ENCODE data around the gene CA10. TPM values are rescaled to one million over a fixed set of nuclear protein-coding genes. Genes with fewer than 3 reads are reported as not detected.

The CA10 gene
- total RNA-seq, 2 donors from 2014 or later = not detected

GRCh38 chr17:51845776-51846175 is 312.7 kb downstream of the CA10 start:
- DNase-seq (ENCODE audit: low spot score) = no peak
- no peaks in the 10 kb centered on the region for H3K9me3 ChIP-seq
- H3K27ac ChIP-seq = no peak overlapping the region
- H3K4me1 ChIP-seq = no peaks in the 10 kb centered on the region
- no peaks in the 10 kb centered on the region for H3K36me3 ChIP-seq
- no peak for TF ChIP-seq CTCF (IDR thresholded peaks at IDR 0.05)
- H3K27me3 ChIP-seq = no peaks in the 10 kb centered on the region
- no peak overlapping the region for H3K4me3 ChIP-seq

- H3K36me3 ChIP-seq = no peaks in the 10 kb centered on the region
- no peak for TF ChIP-seq CTCF (IDR thresholded peaks at IDR 0.05)
- no peaks in the 10 kb centered on the region for H3K27me3 ChIP-seq
- H3K9me3 ChIP-seq = no peaks in the 10 kb centered on the region
- no peak for DNase-seq (ENCODE audit: low spot score)
- H3K4me1 ChIP-seq = no peaks in the 10 kb centered on the region
- no peak overlapping the region for H3K4me3 ChIP-seq
- no peak overlapping the region for H3K27ac ChIP-seq
Measured at GRCh38 chr17:51842763-51843162, 315.8 kb downstream of the CA10 start.

DNA sequence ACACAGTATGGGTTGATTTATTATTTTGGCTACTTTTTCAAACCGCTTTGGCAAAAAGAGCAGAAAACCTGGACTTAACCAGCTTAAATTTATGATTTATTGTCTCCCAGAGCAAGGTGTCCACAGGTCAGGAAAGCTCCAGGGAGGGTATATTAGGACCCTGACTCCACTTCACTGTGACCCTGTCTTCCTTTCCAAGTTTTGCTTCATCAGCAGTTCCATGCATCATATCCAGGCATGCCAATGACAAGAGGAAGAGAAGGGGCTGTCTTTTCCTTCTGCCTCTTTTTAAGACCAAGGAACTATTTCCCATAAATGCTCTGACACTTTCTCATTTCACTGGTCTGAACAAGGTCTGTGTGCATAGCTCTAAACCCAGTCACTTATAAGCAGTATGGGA is 316.8 kb downstream of the CA10 start:
- DNase-seq (ENCODE audit: low spot score) = no peak
- no peaks in the 10 kb centered on the region for H3K27me3 ChIP-seq
- no peak for TF ChIP-seq CTCF (IDR thresholded peaks at IDR 0.05)

DNA sequence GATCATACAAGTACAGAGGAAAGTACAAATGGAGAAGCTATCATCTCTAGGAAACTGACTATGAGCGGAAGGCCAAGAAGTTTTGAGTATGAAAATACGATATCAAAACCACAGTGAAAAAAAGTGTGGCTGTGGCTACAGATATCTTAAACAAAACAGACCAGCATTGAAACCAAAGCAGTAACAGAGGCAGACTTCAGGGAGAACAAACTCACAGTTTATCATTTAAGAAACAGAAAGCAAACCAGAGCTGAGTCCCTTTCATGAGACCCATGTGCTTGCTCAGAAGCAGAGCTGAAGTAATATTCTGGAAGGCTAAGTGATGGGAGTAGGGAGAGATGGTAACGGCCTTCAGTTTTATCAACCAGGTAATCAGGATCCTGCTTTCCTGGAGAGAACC is 317.8 kb downstream of the CA10 start:
- Histone ChIP-seq H3K9me3 (no peaks in the 10 kb centered on the region), H3K36me3 (no peaks in the 10 kb centered on the region), H3K27me3 (no peaks in the 10 kb centered on the region), H3K4me3 (no peak overlapping the region), H3K27ac (no peak overlapping the region), H3K4me1 (no peaks in the 10 kb centered on the region)
- DNase-seq (ENCODE audit: low spot score) = no peak
- TF ChIP-seq CTCF (IDR thresholded peaks at IDR 0.05) = no peak

More for the DNA sequence above, 316.8 kb downstream of the CA10 start:
- Histone ChIP-seq H3K36me3 (no peaks in the 10 kb centered on the region), H3K27ac (no peak overlapping the region), H3K4me3 (no peak overlapping the region), H3K4me1 (no peaks in the 10 kb centered on the region), H3K9me3 (no peaks in the 10 kb centered on the region)

GRCh38 chr17:51833620-51834019 is 324.9 kb downstream of the CA10 start:
- no peak for DNase-seq (ENCODE audit: low spot score)
- H3K4me1 ChIP-seq = no peaks in the 10 kb centered on the region
- no peaks in the 10 kb centered on the region for H3K27me3 ChIP-seq
- no peak overlapping the region for H3K27ac ChIP-seq
- TF ChIP-seq CTCF (IDR thresholded peaks at IDR 0.05) = no peak
- H3K9me3 ChIP-seq = no peaks in the 10 kb centered on the region
- no peak overlapping the region for H3K4me3 ChIP-seq
- H3K36me3 ChIP-seq = no peaks in the 10 kb centered on the region

DNA sequence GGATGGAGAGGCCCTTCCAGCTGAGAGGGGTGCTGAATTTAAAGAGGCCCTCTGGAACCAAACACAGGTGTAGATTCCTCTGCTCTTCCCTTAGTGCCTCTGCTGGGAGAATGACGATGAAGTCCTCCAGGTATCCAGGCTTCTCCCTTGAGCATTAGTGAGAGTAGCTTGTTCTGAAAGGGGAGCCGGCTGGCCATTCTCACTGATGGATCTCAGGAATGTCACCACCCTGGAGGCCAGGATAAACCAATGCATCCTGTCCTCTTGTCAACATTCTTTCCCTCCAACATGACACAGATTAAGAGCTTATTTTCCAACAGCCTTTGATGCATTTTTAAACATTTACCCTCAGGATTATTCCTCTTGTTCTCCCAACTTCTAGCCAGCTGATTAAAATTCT is 325.5 kb downstream of the CA10 start:
- Histone ChIP-seq H3K9me3 (no peaks in the 10 kb centered on the region), H3K27ac (no peak overlapping the region), H3K4me3 (no peak overlapping the region), H3K36me3 (no peaks in the 10 kb centered on the region), H3K27me3 (no peaks in the 10 kb centered on the region), H3K4me1 (no peaks in the 10 kb centered on the region)
- no peak for TF ChIP-seq CTCF (IDR thresholded peaks at IDR 0.05)
- DNase-seq (ENCODE audit: low spot score) = no peak
